SK-N-SH treated with all-trans-retinoic acid at 6 μM for 48 hours (cell line): Measurements from ENCODE around the gene HERPUD2.
A peak's percentile ranks its signal among the peaks of the same experiment; 100 is the strongest.

ENCODE experiments used
- ATAC-seq: fragments of 200-7000 bp; cut with Tn5 transposase; 3 replicates; pipeline ENCODE4 v1.9.1; 2020; ENCODE audit warnings: mild to moderate bottlenecking, moderate library complexity
- ARNTL ChIP-seq: fragments of 450-650 bp; formaldehyde crosslinking; IDR thresholded peaks from 2 replicates; pipeline ENCODE4 v1.5.0; 2020; ENCODE audit warnings: low read depth, mild to moderate bottlenecking, moderate library complexity, borderline replicate concordance
- BACH2 ChIP-seq: fragments of 250-450 bp; sonication (Bioruptor Pico); IDR thresholded peaks from 2 replicates; pipeline ENCODE4 v1.9.0; 2021; ENCODE audit warnings: mild to moderate bottlenecking, borderline replicate concordance
- CSDC2 ChIP-seq: fragments of 250-450 bp; sonication (Bioruptor Pico); IDR thresholded peaks from 2 replicates; pipeline ENCODE4 v1.5.0; 2020; ENCODE audit warnings: mild to moderate bottlenecking, moderate library complexity
- CSRNP3 ChIP-seq: fragments of 250-450 bp; sonication (Bioruptor Pico); IDR thresholded peaks from 2 replicates; pipeline ENCODE4 v1.5.1; 2021; ENCODE audit warnings: mild to moderate bottlenecking, moderate library complexity
- ESRRG ChIP-seq: fragments of 250-450 bp; sonication (Bioruptor Pico); IDR thresholded peaks from 2 replicates; pipeline ENCODE4 v1.6.1; 2021; ENCODE audit warnings: mild to moderate bottlenecking
- GLIS3 ChIP-seq: fragments of 250-450 bp; sonication (Bioruptor Pico); IDR thresholded peaks from 2 replicates; pipeline ENCODE4 v1.5.0; 2020; ENCODE audit warnings: mild to moderate bottlenecking, moderate library complexity
- ISL1 ChIP-seq: fragments of 250-450 bp; sonication (Bioruptor Pico); IDR thresholded peaks from 2 replicates; pipeline ENCODE4 v2.1.2; 2022; ENCODE audit warnings: mild to moderate bottlenecking, moderate library complexity
- OSR1 ChIP-seq: fragments of 250-450 bp; sonication (Bioruptor Pico); IDR thresholded peaks from 2 replicates; pipeline ENCODE4 v1.8.0; 2022; ENCODE audit warnings: moderate library complexity, mild to moderate bottlenecking, inconsistent platforms
- RARB ChIP-seq: fragments of 250-450 bp; sonication (Bioruptor Pico); IDR thresholded peaks from 2 replicates; pipeline ENCODE4 v1.8.0; 2021; ENCODE audit warnings: mild to moderate bottlenecking, moderate library complexity
- SNAI2 ChIP-seq: fragments of 250-450 bp; sonication (Bioruptor Pico); IDR thresholded peaks from 2 replicates; pipeline ENCODE4 v1.5.0; 2020; ENCODE audit warnings: mild to moderate bottlenecking, moderate library complexity
- TCF4 ChIP-seq: fragments of 250-450 bp; sonication (Bioruptor Pico); IDR thresholded peaks from 2 replicates; pipeline ENCODE4 v1.8.0; 2021; ENCODE audit warnings: mild to moderate bottlenecking, moderate library complexity, borderline replicate concordance
- TOX ChIP-seq: fragments of 250-450 bp; sonication (Bioruptor Pico); IDR thresholded peaks from 2 replicates; pipeline ENCODE4 v1.8.0; 2021; ENCODE audit warnings: mild to moderate bottlenecking, moderate library complexity, borderline replicate concordance
- ZC3H10 ChIP-seq: fragments of 250-450 bp; sonication (Bioruptor Pico); IDR thresholded peaks from 2 replicates; pipeline ENCODE4 v1.5.1; 2021; ENCODE audit warnings: mild to moderate bottlenecking, moderate library complexity
- ZFP3 ChIP-seq: fragments of 250-450 bp; sonication (Bioruptor Pico); IDR thresholded peaks from 2 replicates; pipeline ENCODE4 v1.5.0; 2020; ENCODE audit warnings: mild to moderate bottlenecking, moderate library complexity
- ZFP30 ChIP-seq: fragments of 450-650 bp; formaldehyde crosslinking; IDR thresholded peaks from 2 replicates; pipeline ENCODE4 v1.5.0; 2022; ENCODE audit warnings: mild to moderate bottlenecking, moderate library complexity
- ZNF565 ChIP-seq: fragments of 450-650 bp; formaldehyde crosslinking; conservative IDR thresholded peaks from 2 replicates; pipeline ENCODE4 v1.5.0; 2020; ENCODE audit warnings: low read depth, mild to moderate bottlenecking, moderate library complexity
- ZNF70 ChIP-seq: fragments of 450-650 bp; formaldehyde crosslinking; IDR thresholded peaks from 2 replicates; pipeline ENCODE4 v1.5.0; 2020; ENCODE audit warnings: mild to moderate bottlenecking, moderate library complexity
- ZNF8 ChIP-seq: fragments of 450-650 bp; formaldehyde crosslinking; IDR thresholded peaks from 2 replicates; pipeline ENCODE4 v1.5.0; 2020; ENCODE audit warnings: mild to moderate bottlenecking, moderate library complexity
- TF ChIP-seq, protein P1 (sequence below): fragments of 250-450 bp; sonication (Bioruptor Pico); IDR thresholded peaks from 2 replicates; pipeline ENCODE4 v1.8.0; 2020; ENCODE audit warnings: mild to moderate bottlenecking, moderate library complexity, borderline replicate concordance
- TF ChIP-seq, protein P2 (sequence below): fragments of 250-450 bp; sonication (Bioruptor Pico); IDR thresholded peaks from 2 replicates; pipeline ENCODE4 v1.5.1; 2020; ENCODE audit warnings: low read depth, mild to moderate bottlenecking, moderate library complexity
- TF ChIP-seq, protein P3 (sequence below): fragments of 250-450 bp; sonication (Bioruptor Pico); IDR thresholded peaks from 2 replicates; pipeline ENCODE4 v1.8.0; 2021; ENCODE audit warnings: low read depth, mild to moderate bottlenecking, moderate library complexity, borderline replicate concordance

Gene HERPUD2

GRCh38 chr7:35624299-35625186 is 70.4 kb downstream of the HERPUD2 start:
- peak; percentile 91 for ATAC-seq

GRCh38 chr7:35623381-35623780 is 71.6 kb downstream of the HERPUD2 start:
- ATAC-seq = no peak
- TF ChIP-seq BACH2 (CRISPR knock-in tag) (no peak), ZFP3 (CRISPR knock-in tag) (no peak), TOX (CRISPR knock-in tag) (no peak), ZC3H10 (CRISPR knock-in tag) (no peak), ZFP30 (CRISPR knock-in tag) (no peak), ZNF8 (CRISPR knock-in tag) (no peak), ZNF70 (CRISPR knock-in tag) (no peak), ZNF565 (CRISPR knock-in tag) (no peak), TCF4 (CRISPR knock-in tag) (no peak), RARB (CRISPR knock-in tag) (no peak), OSR1 (CRISPR knock-in tag) (no peak), ISL1 (no peak), CSRNP3 (CRISPR knock-in tag) (no peak), CSDC2 (no peak), GLIS3 (CRISPR knock-in tag) (no peak)
- TF ChIP-seq, protein P1, sequence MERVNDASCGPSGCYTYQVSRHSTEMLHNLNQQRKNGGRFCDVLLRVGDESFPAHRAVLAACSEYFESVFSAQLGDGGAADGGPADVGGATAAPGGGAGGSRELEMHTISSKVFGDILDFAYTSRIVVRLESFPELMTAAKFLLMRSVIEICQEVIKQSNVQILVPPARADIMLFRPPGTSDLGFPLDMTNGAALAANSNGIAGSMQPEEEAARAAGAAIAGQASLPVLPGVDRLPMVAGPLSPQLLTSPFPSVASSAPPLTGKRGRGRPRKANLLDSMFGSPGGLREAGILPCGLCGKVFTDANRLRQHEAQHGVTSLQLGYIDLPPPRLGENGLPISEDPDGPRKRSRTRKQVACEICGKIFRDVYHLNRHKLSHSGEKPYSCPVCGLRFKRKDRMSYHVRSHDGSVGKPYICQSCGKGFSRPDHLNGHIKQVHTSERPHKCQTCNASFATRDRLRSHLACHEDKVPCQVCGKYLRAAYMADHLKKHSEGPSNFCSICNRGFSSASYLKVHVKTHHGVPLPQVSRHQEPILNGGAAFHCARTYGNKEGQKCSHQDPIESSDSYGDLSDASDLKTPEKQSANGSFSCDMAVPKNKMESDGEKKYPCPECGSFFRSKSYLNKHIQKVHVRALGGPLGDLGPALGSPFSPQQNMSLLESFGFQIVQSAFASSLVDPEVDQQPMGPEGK (CRISPR knock-in tag) = no peak
- TF ChIP-seq, protein P2, sequence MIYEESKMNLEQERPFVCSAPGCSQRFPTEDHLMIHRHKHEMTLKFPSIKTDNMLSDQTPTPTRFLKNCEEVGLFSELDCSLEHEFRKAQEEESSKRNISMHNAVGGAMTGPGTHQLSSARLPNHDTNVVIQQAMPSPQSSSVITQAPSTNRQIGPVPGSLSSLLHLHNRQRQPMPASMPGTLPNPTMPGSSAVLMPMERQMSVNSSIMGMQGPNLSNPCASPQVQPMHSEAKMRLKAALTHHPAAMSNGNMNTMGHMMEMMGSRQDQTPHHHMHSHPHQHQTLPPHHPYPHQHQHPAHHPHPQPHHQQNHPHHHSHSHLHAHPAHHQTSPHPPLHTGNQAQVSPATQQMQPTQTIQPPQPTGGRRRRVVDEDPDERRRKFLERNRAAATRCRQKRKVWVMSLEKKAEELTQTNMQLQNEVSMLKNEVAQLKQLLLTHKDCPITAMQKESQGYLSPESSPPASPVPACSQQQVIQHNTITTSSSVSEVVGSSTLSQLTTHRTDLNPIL = no peak
- TF ChIP-seq, protein P3, sequence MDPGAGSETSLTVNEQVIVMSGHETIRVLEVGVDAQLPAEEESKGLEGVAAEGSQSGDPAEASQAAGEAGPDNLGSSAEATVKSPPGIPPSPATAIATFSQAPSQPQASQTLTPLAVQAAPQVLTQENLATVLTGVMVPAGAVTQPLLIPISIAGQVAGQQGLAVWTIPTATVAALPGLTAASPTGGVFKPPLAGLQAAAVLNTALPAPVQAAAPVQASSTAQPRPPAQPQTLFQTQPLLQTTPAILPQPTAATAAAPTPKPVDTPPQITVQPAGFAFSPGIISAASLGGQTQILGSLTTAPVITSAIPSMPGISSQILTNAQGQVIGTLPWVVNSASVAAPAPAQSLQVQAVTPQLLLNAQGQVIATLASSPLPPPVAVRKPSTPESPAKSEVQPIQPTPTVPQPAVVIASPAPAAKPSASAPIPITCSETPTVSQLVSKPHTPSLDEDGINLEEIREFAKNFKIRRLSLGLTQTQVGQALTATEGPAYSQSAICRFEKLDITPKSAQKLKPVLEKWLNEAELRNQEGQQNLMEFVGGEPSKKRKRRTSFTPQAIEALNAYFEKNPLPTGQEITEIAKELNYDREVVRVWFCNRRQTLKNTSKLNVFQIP = no peak

More at GRCh38 chr7:35624299-35625186, 70.4 kb downstream of the HERPUD2 start:
- TF ChIP-seq, protein P2 = no peak
- no peak for TF ChIP-seq ESRRG
- no peak for TF ChIP-seq ZNF565 (CRISPR knock-in tag)
- TF ChIP-seq ZC3H10 (CRISPR knock-in tag) = no peak
- TF ChIP-seq, protein P1 (CRISPR knock-in tag) = no peak
- no peak for TF ChIP-seq CSDC2
- TF ChIP-seq ZNF8 (CRISPR knock-in tag) = no peak
- no peak for TF ChIP-seq ARNTL (CRISPR knock-in tag)
- no peak for TF ChIP-seq TOX (CRISPR knock-in tag)
- no peak for TF ChIP-seq BACH2 (CRISPR knock-in tag)
- TF ChIP-seq ZNF70 (CRISPR knock-in tag) = no peak
- TF ChIP-seq TCF4 (CRISPR knock-in tag) = no peak
- no peak for TF ChIP-seq SNAI2 (CRISPR knock-in tag)
- TF ChIP-seq RARB (CRISPR knock-in tag) = no peak
- TF ChIP-seq ISL1 = no peak
